BLaER1 treated with 17β-estradiol and CSF1 and Interleukin-3, amounts not matched to agents 10 nM and 100 nM (cell line): ENCODE results near the gene MRPS9.
A peak's percentile ranks its signal among the peaks of the same experiment; 100 is the strongest.

Experiments used
- H3K27ac ChIP-seq, 11 experiments: shearing (Covaris generic); formaldehyde crosslinking; 2 replicates each; pipeline ENCODE4 v1.8.1; 2022
- H3K27me3 ChIP-seq, 11 experiments: shearing (Covaris generic); formaldehyde crosslinking; 2 replicates each; pipeline ENCODE4 v1.8.1; 2022
- H3K36me3 ChIP-seq, 11 experiments: shearing (Covaris generic); formaldehyde crosslinking; 2 replicates each; pipeline ENCODE4 v1.8.1; 2022
- H3K4me1 ChIP-seq, 10 experiments: shearing (Covaris generic); formaldehyde crosslinking; 2 replicates each; pipeline ENCODE4 v1.8.1; 2022
- H3K4me2 ChIP-seq, 11 experiments: shearing (Covaris generic); formaldehyde crosslinking; 2 replicates each; pipeline ENCODE4 v1.8.1; 2022
- H3K4me3 ChIP-seq, 10 experiments: shearing (Covaris generic); formaldehyde crosslinking; 2 replicates each; pipeline ENCODE4 v1.8.1; 2022
- H3K9ac ChIP-seq, 11 experiments: shearing (Covaris generic); formaldehyde crosslinking; 2 replicates each; pipeline ENCODE4 v1.8.1; 2022
- H3K9me3 ChIP-seq, 11 experiments: shearing (Covaris generic); formaldehyde crosslinking; replicated peaks in 1 of 11; 2 replicates each; pipeline ENCODE4 v1.8.1; 2022
- H4K20me1 ChIP-seq, 11 experiments: shearing (Covaris generic); formaldehyde crosslinking; 2 replicates each; pipeline ENCODE4 v1.8.1; 2022
- Cebpa-rat ChIP-seq, 11 experiments: shearing (Covaris generic); IDR thresholded peaks; 2 replicates each; pipeline ENCODE4 v1.8.1; 2022

The MRPS9 gene

DNA sequence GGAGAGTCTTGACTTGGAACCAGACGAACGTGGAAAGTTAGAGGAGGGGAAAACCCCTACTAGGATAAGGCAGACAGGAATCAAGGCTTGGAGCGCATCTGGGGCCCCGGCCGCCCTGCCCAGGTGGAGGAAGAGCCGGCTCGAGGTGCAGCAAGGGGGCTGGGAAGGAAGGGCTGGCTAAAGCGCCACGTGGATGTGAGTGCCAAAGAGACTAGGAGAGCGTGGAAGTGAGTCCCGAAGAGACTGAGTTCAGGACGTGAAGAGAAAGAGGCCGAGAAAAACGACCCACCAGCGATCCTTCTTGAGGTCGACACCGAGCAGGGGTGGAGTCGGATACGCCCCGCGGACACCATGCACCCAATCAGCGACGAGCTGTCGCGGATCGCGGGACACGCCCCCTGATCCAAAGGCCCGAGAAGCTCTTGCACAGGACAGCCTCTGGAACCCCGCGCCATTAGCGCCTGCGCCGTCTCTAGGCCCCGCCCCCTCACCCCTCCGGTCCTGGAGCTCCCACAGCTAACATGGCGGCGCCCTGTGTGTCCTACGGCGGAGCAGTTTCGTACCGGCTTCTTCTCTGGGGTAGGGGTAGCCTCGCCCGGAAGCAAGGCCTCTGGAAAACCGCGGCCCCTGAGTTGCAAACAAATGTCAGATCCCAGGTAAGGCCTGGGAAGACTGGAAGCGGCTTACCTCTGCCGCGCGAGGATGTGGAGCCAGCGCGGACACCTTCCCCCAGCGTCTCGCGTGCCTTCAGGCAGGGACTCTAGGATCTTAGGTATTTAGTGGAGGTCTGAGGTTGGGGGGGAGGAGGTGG lies at the start of gene MRPS9:
Gene MRPS9 (plus strand): TSS at position 498 of the 811 bp plus-strand sequence. CDS start 24 bp downstream, at position 522.
- Histone ChIP-seq H4K20me1 (peaks cover 0 to 21% (median 0%) of the 10 kb centered on the region in 11 experiments; a peak in 7 of 22 replicates), H3K9me3 (no peaks in the 10 kb centered on the region), H3K4me2 (peak within 1 kb of the TSS; percentile 86 to 97 (median 93)), H3K9ac (peak within 1 kb of the TSS; percentile 86 to 94 (median 91)), H3K36me3 (peaks cover 0 to 9% (median 6%) of the 10 kb centered on the region in 11 experiments; a peak in 10 of 22 replicates), H3K4me3 (peak within 1 kb of the TSS; percentile 80 to 98 (median 90)), H3K27ac (peak within 1 kb of the TSS; percentile 73 to 92 (median 87); a peak in 21 of 22 replicates), H3K4me1 (peaks cover 10 to 18% (median 13%) of the 10 kb centered on the region in 10 experiments; a peak in 19 of 20 replicates), H3K27me3 (no peaks in the 10 kb centered on the region)
- no peak for TF ChIP-seq Cebpa-rat (IDR thresholded peaks at IDR 0.05)

DNA sequence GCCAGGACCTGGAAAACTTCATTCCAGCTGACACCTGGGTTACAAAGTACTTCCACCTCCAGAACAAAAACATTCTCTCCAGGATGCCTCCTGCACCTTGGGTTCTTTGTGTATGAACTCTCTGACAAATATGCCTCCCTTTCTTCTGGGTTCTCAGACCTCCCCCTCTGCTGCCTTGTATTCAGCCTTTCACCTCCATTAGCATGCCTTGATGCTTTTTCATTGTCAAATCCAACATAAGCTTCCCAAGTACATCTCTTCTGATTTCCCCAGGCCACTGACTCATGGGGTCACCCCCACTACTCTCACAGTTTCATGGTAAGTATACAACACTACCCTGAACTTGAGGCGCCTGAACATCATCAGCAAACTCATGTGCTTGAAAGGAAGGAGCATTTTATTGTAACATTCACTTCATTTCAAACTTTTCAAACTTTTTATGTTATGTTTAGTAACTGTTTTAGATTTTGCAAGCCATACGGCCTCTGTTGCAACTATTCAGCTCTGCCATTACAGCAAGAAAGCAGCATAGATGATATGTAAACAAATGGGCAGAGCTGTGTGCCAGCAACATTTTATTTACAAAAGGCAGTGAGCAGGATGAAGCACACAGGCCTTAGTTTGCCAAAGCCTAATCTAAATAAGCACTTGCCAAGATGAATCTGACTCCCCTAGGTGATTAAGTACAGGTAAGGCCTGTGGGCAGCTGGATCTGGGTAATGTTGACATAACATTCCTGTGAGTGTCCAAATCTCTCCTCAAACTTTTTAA lies 32.5 kb upstream of the MRPS9 start:
- Histone ChIP-seq H3K27ac (no peak overlapping the region), H3K36me3 (no peaks in the 10 kb centered on the region), H3K9ac (no peak overlapping the region), H3K4me2 (no peak overlapping the region), H3K4me1 (no peaks in the 10 kb centered on the region), H3K27me3 (no peaks in the 10 kb centered on the region), H3K9me3 (peaks cover 16 to 24% (median 19%) of the 10 kb centered on the region in 11 experiments), H3K4me3 (no peak overlapping the region), H4K20me1 (no peaks in the 10 kb centered on the region)
- no peak for TF ChIP-seq Cebpa-rat (IDR thresholded peaks at IDR 0.05)

DNA sequence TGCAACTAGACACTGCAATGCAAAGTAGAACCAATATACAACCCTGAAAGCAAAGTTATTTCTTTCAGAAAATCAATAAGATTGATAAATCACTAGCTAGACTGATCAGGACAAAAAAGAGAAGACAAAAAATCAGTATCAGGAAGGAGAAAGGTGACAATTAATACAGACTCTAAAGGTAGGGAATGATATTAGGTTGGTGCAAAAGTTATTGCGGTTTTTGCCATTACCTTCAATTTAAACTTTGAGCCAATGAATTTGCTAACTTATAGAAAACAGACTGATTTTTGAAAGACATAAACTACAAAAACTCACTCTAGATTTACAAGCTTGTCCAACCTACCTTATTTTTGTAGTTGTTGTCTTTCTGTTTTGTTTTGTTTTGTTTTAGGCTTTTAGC lies 30.5 kb upstream of the MRPS9 start:
- Histone ChIP-seq H3K4me1 (no peaks in the 10 kb centered on the region), H3K4me2 (no peak overlapping the region), H3K9ac (no peak overlapping the region), H3K9me3 (peaks cover 16 to 24% (median 18%) of the 10 kb centered on the region in 11 experiments), H3K4me3 (no peak overlapping the region), H3K27me3 (no peaks in the 10 kb centered on the region), H3K27ac (no peak overlapping the region), H3K36me3 (no peaks in the 10 kb centered on the region), H4K20me1 (no peaks in the 10 kb centered on the region)
- no peak for TF ChIP-seq Cebpa-rat (IDR thresholded peaks at IDR 0.05)

DNA sequence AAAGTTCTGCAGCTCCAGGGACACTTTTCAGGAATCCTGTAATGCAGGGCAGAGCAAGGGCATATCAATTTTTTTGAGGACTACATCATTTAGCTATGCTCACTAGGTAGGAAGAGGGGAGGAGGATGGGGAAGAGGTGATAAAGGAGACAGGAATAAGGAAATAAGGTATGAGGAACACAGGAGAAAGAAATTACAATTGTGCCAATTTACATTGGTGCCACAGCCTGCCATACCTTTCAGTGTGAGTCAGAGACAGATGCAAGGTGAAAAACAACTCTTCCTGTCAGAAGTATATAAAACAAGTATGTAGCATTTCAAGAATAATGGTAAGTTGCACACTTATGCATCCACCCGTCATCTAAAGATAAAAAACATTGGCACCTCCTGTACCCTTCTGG lies 5.4 kb upstream of the MRPS9 start:
- Histone ChIP-seq H3K9me3 (peaks cover 0 to 4% (median 0%) of the 10 kb centered on the region in 11 experiments; a peak in 1 of 22 replicates), H3K9ac (no peak overlapping the region), H3K4me2 (no peak overlapping the region), H3K4me3 (no peak overlapping the region), H4K20me1 (no peaks in the 10 kb centered on the region), H3K27ac (no peak overlapping the region), H3K4me1 (peaks cover 0 to 6% (median 6%) of the 10 kb centered on the region in 10 experiments; a peak in 11 of 20 replicates), H3K36me3 (no peaks in the 10 kb centered on the region), H3K27me3 (no peaks in the 10 kb centered on the region)
- no peak for TF ChIP-seq Cebpa-rat (IDR thresholded peaks at IDR 0.05)

DNA sequence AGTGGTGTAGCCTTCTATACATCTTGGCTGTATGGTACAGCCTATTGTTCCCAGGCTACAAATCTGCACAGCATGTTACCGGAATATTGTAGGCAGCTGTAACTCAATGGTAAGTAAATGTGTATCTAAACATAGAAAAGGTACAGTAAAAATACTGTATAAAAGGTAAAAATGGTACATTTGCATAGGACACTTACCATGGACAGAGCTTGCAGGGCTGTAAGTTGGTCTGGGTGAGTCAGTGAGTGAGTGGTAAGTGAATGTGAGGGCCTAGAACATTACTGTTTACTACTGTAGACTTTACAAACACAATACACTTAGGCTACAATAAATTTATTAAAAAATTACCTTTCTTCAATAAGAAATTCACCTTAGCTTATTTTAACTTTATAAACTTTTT lies 3.7 kb upstream of the MRPS9 start:
- no peak overlapping the region for H3K9ac ChIP-seq
- no peaks in the 10 kb centered on the region for H4K20me1 ChIP-seq
- H3K27ac ChIP-seq: no peak overlapping the region
- no peaks in the 10 kb centered on the region for H3K27me3 ChIP-seq
- no peak for TF ChIP-seq Cebpa-rat (IDR thresholded peaks at IDR 0.05)
- H3K36me3 ChIP-seq: no peaks in the 10 kb centered on the region
- no peak overlapping the region for H3K4me3 ChIP-seq
- peaks cover 8 to 14% (median 12%) of the 10 kb centered on the region in 10 experiments; a peak in 19 of 20 replicates for H3K4me1 ChIP-seq
- 0 out of 22 replicates have a peak, but pooled peaks cover 0 to under 1% (median 0%) of the 10 kb centered on the region in 11 experiments for H3K9me3 ChIP-seq
- H3K4me2 ChIP-seq: no peak overlapping the region

DNA sequence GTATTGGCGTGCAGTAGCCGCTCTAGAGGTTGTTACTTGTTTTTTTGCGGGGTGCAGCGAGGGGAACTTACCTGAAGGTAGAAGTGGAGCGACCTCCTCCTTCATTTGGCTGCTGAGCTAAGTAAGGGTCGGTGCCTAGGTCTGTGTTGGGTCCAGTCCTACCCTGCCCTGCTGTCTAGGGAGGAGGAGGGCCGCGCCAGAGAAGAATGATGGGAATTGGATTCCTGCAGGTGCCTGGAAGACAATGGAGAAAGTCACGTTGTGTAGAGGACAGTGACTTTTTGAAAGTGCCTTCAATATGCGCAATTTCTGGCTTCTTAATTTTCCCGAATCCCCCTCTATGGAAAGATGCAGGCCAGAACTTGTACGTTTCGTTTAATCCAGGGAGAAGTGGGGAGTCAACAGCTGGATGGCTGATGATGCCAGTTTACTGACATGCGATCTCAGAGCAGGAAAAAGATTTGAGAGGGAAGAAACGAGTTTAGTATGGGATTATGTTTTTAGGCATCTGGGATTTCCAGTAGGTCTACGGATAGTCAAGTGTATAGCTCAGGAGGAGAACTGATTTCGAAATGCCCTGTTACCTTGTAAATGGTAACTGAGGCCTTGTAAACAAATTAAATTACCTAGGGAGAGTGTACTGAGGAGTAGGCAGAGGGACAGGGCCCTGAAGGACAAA lies 653 bp downstream of the MRPS9 start:
- H3K4me2 ChIP-seq: peak overlapping the region; percentile 76 to 97 (median 93)
- TF ChIP-seq Cebpa-rat (IDR thresholded peaks at IDR 0.05): no peak
- H4K20me1 ChIP-seq: peaks cover 0 to 21% (median 0%) of the 10 kb centered on the region in 11 experiments; a peak in 7 of 22 replicates
- H3K4me3 ChIP-seq: peak overlapping the region; percentile 80 to 98 (median 90)
- H3K27me3 ChIP-seq: no peaks in the 10 kb centered on the region
- H3K36me3 ChIP-seq: peaks cover 0 to 10% (median 6%) of the 10 kb centered on the region in 11 experiments; a peak in 10 of 22 replicates
- peak overlapping the region; percentile 73 to 92 (median 87); a peak in 21 of 22 replicates for H3K27ac ChIP-seq
- H3K4me1 ChIP-seq: peaks cover 10 to 18% (median 13%) of the 10 kb centered on the region in 10 experiments; a peak in 19 of 20 replicates
- no peaks in the 10 kb centered on the region for H3K9me3 ChIP-seq
- peak overlapping the region; percentile 86 to 94 (median 91) for H3K9ac ChIP-seq

DNA sequence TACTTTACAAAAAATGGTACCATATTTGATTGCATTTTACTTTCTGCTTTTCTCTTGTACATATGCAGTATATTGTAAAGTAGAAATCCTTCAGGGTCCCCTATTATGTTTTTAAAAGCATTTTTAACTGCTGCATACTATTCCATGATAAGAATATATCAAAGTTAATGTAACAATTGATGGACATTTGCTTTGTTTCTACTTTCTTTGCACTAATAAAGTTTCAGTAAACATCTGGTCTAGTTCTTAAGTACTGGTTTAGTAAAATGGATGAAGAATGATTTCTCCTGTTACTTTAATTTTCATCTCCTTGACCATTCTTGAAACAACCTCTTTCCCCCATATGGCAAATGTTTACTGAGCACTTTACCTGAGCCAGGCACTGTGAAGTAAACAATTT lies 1.7 kb downstream of the MRPS9 start:
- Histone ChIP-seq H3K4me3 (no peak overlapping the region; a peak in 1 of 20 replicates), H3K9me3 (no peaks in the 10 kb centered on the region), H4K20me1 (peaks cover 0 to 21% (median 0%) of the 10 kb centered on the region in 11 experiments; a peak in 7 of 22 replicates), H3K4me2 (peak overlapping the region in 4 of 11 experiments; percentile 3 to 97 (median 92); a peak in 3 of 22 replicates), H3K36me3 (peaks cover 4 to 12% (median 6%) of the 10 kb centered on the region in 11 experiments; a peak in 11 of 22 replicates), H3K9ac (no peak overlapping the region), H3K27me3 (no peaks in the 10 kb centered on the region), H3K4me1 (peaks cover 10 to 18% (median 13%) of the 10 kb centered on the region in 10 experiments; a peak in 19 of 20 replicates), H3K27ac (no peak overlapping the region)
- TF ChIP-seq Cebpa-rat (IDR thresholded peaks at IDR 0.05): no peak

DNA sequence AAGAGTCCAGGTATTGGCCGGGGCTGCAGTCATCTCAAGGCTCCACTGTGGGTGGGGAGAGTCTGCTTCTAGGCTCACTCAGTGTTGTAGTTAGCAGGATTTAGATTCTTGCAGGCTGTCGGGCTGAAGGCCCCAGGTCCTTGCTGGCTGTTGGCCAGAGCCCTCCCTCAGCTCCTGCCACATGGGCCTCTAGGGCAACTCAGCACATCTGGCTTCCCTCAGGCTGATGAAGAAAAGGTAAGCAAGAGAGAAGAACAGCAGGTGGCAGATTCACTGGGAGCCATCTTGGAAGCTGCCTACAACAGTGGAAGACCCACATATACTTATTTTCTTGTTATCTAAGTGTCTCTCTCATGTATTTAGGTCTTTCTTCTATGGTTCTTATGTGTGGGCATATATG lies 4.3 kb downstream of the MRPS9 start:
- Histone ChIP-seq H4K20me1 (peaks cover 0 to 21% (median 0%) of the 10 kb centered on the region in 11 experiments; a peak in 7 of 22 replicates), H3K36me3 (peaks cover 5 to 22% (median 17%) of the 10 kb centered on the region in 11 experiments; a peak in 15 of 22 replicates), H3K9me3 (no peaks in the 10 kb centered on the region), H3K27ac (no peak overlapping the region), H3K9ac (no peak overlapping the region), H3K4me1 (peaks cover 7 to 15% (median 9%) of the 10 kb centered on the region in 10 experiments; a peak in 19 of 20 replicates), H3K4me3 (no peak overlapping the region), H3K27me3 (no peaks in the 10 kb centered on the region), H3K4me2 (no peak overlapping the region)
- TF ChIP-seq Cebpa-rat (IDR thresholded peaks at IDR 0.05): no peak
